Measurements from ENCODE around the gene RANGAP1.

GRCh38 chr22:41252365-41252764 is 33.6 kb downstream of the RANGAP1 start:
- no peak for TF ChIP-seq POLR2A (IDR thresholded peaks at IDR 0.05)
- no peak for TF ChIP-seq CTCF (IDR thresholded peaks at IDR 0.05)
- TF ChIP-seq POLR2AphosphoS5 (IDR thresholded peaks at IDR 0.05), result no peak
- no peak for TF ChIP-seq EP300 (IDR thresholded peaks at IDR 0.05; ENCODE audit: low read depth)

Measured in transverse colon (tissue), 4 donors.